ENCODE results near the gene IL19.

GRCh38 chr1:206883160-206883559 is 112.6 kb downstream of the IL19 start:
- TF ChIP-seq CTCF (IDR thresholded peaks at IDR 0.05; ENCODE audit: insufficient read depth, low read length, poor library complexity, severe bottlenecking) (no peak), EZH2phosphoT487 (conservative IDR thresholded peaks at IDR 0.05; ENCODE audit: low read length) (no peak)
